NCI-H446 (cell line): ENCODE data around the gene UTS2R.

Experiments
- DNase-seq, 2 experiments: peaks; one replicate each; lab custom pipeline; 2025; lab: John Stamatoyannopoulos, UW

The UTS2R gene

GRCh38 chr17:82371333-82372248, at the start of gene UTS2R:
Gene UTS2R (plus strand): TSS chr17:82371765. CDS start chr17:82374325, 2,560 bp downstream.
- no peak for DNase-seq

GRCh38 chr17:82321947-82322466, 49.6 kb upstream of the UTS2R start:
- DNase-seq, result no peak

GRCh38 chr17:82322526-82323453, 48.8 kb upstream of the UTS2R start:
- DNase-seq, result no peak

GRCh38 chr17:82323514-82324234, 47.9 kb upstream of the UTS2R start:
- no peak for DNase-seq

GRCh38 chr17:82324566-82325285, 46.8 kb upstream of the UTS2R start:
- no peak for DNase-seq

- no peak for DNase-seq
Measured at GRCh38 chr17:82325286-82326180, 46.0 kb upstream of the UTS2R start.

- no peak for DNase-seq
Measured at GRCh38 chr17:82327289-82327688, 44.3 kb upstream of the UTS2R start.

- no peak for DNase-seq
Measured at GRCh38 chr17:82327757-82328140, 43.8 kb upstream of the UTS2R start.

- DNase-seq, result no peak
Measured at GRCh38 chr17:82328141-82328993, 43.2 kb upstream of the UTS2R start.

GRCh38 chr17:82328994-82329507, 42.5 kb upstream of the UTS2R start:
- DNase-seq, result no peak

- DNase-seq, result no peak
Measured at GRCh38 chr17:82329683-82330321, 41.8 kb upstream of the UTS2R start.

- peak; percentile 32 to 77 for DNase-seq
Measured at GRCh38 chr17:82330322-82331239, 41.0 kb upstream of the UTS2R start.

- no peak for DNase-seq
Measured at GRCh38 chr17:82331345-82331939, 40.1 kb upstream of the UTS2R start.

- no peak for DNase-seq
Measured at GRCh38 chr17:82332669-82333278, 38.8 kb upstream of the UTS2R start.

GRCh38 chr17:82333279-82334171, 38.0 kb upstream of the UTS2R start, which contains the start of gene SECTM1:
Gene SECTM1 (minus strand): TSS chr17:82333766. CDS start chr17:82327240, 6,526 bp downstream.
- DNase-seq, result no peak
